ENCODE data around the gene PALM2AKAP2.

DNA sequence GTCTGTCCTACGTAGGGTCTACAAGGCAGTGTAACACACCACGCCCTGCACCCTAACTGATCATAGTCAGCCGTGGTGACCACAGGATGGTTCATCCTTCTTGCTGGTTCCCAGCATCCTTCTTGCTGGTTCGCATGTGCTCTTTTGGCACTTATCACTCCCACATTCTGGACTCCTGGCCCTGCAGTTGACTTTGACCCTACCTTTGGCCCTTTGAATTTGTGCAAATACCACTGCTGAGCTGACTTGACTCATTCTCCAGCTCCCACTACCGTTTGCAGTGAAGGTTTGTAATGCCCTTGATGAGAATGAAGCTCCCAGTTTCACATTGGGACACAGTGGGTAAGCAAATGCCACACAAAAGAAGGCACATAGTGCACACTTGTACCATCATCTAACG lies 33.8 kb downstream of the PALM2AKAP2 start:
- TF ChIP-seq CTCF (IDR thresholded peaks at IDR 0.05) (no peak), POLR2A (IDR thresholded peaks at IDR 0.05) (no peak)

All from heart left ventricle (tissue), 13 donors.